Measurements from ENCODE around the gene AFG3L2.
"Not testable (repeated sequence)": the region's sequence is repeated elsewhere in the genome, so short reads cannot be mapped to it uniquely, and the experiment has no call there.

The AFG3L2 gene

DNA sequence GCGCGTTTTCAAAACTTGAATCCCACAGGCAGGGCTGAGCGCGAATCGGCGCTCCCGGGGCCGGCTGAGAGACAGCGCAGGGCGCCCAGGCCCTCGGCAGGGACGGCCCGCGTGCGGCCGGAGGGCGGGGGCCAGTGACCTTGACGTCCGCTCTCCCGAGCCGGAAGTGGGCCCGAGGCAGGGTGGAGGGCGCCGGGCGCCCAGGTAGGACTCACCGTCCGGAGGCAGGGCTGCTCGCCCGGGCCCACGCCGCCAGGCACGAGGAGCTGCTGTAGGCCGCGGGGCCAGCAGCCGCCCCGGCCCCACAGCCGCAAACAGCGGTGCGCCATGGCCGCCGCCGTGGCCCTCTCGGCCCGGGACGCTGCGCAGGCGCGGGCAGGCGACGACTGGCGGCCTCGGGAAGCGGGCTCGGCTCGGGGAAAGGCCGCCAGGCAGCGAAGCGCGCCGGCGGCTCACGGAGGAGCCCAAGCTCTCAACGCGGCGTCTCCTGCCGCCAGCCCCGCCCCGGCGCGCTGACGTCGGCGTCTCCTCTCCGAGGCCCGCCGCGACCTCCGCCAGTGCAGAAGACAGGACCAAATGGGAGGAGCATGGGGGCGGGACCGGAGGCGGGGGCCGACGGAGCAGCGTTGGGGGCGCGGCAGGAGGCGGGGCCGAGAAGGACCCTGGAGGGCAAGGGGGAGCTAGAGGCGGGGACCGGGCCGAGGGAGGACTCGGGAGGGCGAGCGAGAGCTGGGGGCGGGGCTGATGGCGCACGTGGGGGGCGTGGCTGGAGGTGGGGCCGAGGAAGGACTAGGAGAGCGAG, at the start of gene AFG3L2:
Gene AFG3L2, minus strand, starts transcription at position 474 of the 802 bp plus-strand sequence. Its CDS starts 145 bp downstream, at position 329.
- DNase-seq: peak; percentile 100

DNA sequence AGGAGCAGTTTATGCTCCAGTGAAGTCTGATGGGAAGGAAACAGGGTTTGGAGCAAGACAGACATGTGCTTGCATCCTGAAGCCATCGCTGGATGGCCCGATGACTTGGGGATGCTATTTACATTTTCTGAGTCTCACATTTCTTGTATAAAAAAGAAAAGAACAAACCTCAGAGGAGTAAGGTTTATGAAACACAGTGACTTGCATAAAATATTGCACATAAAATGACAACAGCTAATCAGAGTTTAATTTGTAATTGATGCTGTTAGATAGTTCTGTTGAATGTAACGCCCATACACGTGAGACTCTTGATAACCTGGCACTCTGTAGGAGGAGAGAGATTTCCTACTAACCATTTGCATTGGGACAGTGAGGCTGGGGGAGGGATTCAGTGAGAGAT, 47.2 kb upstream of the AFG3L2 start:
- no peak for DNase-seq

- DNase-seq: no peak
Measured at GRCh38 chr18:12423820-12424219, 46.8 kb upstream of the AFG3L2 start.

GRCh38 chr18:12423393-12423792, 46.4 kb upstream of the AFG3L2 start:
- DNase-seq: no peak

DNA sequence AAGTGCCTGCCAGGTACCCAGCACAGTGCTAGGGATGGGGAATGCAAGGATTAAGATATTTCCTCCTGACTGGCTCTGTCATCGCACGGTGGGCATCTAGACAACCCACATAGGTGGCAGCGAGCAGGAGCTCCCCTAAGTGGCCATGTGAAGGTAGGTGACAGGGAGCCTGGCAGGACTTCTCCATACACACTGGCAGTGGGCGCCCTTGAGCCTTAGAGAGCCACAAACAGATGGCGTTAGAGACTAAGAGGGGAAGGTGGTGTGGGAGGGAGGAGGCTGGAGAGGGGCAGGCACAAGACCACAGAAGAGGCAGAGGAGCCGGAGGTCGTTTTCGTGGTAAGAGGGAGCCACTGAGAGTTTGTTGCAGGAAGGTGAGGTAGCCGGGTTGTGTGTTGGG, 45.9 kb upstream of the AFG3L2 start:
- DNase-seq: no peak

GRCh38 chr18:12421732-12422131, 44.7 kb upstream of the AFG3L2 start:
- no peak for DNase-seq

DNA sequence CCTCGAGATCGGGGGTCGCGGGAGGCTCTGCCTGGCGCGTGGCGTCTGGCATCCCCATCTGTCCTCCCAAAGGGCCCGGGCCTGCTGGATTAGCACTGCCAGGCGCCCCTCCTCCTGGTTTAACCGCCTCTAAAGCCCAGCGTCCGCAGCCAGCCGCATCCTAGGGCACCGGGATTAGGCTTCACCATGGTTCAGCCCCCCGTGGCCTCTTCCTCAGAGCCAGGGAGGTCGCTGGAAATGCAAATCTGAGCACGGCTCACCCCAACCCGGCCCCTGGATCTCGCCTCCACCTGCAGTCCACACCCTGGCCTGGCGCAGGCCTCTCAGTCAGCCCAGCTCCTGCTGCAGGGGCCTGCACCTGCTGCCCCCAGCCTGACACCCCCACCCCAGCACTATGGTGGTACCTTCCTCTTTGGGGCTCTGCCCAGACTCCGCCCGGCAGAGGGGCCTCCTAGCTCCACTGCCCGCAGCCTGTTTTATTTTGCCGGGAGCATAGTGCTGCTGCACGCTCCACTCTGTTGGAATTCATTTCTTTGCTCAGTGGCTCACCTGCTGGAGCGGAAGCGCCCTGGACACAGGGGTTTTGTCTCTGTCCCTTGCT, 43.9 kb upstream of the AFG3L2 start:
- no peak for DNase-seq

DNA sequence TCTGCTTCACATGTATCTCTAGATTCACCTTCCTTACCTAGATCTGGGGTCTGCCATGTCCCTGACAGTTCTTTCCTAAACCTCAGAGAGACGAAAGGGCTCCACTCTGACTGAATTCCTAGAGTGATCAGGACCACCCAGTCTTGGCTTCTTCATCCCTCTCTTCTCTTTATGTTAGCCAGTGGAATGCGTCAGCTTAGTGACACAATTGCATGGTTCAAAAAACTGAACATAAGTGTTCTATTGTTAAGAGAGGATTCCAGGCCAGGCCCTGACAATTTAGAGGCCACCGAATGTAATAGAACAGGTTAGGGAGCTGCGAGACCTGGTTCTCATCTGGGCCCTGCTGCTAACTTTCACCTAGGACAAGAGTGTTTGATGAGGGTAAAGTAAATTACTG, 40.7 kb upstream of the AFG3L2 start:
- DNase-seq: no peak

GRCh38 chr18:12416098-12416729, 39.2 kb upstream of the AFG3L2 start:
- DNase-seq: no peak

DNA sequence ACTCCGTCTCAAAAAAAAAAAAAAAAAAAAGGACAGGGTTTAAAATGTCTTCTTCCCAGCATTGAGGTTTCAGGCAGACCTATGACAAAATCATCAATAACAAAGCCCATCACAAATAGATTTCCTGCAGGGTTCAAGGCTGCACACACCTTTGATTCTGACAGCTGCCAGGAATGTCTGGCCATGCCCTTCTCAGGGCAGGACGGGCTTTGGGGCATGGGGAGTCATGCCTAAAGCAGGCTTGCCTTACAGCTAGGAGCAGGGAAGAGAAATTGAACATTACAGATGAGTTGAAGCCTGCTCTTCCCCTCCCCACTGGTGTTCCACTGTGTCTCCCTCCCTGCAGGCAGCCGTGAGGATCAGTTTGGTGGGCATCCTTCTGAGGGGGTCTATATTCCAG, 34.4 kb upstream of the AFG3L2 start:
- DNase-seq: no peak

DNA sequence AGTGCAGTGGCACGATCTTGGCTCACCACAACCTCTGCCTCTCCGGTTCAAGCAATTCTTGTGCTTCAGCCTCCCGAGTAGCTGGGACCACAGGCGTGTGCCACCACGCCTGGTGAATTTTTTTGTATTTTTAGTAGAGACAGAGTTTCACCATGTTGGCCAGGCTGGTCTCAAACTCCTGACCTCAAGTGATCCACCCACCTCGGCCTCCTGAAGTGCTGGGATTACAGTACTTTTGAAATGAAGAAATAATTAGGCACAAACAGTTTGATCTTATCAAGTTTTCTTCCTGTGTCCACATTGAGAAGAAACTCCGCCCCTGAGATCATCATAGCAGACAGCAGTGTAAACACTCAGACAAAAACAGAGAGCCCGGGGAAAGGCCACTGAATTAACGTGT, 33.7 kb upstream of the AFG3L2 start:
- DNase-seq: not testable (repeated sequence)

DNA sequence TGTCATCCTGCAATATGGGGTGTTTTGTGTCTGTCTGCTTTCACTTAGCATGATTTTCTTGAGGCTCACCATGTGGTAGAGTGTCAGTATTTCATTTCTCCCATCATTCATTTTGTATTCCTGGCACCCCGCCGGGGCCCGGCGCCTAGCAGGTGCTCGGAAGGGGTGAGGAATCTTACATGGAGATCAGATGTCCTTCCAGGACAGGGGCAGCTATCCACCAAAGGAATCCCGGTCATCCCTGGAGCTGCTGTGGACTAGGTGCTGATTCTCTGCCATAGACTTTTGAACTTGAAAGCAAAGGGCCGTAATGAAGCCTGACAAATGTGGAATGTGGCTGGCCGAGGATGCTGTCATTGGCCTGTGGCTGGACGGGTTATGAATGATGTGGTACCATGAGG, 33.1 kb upstream of the AFG3L2 start:
- DNase-seq: no peak

DNA sequence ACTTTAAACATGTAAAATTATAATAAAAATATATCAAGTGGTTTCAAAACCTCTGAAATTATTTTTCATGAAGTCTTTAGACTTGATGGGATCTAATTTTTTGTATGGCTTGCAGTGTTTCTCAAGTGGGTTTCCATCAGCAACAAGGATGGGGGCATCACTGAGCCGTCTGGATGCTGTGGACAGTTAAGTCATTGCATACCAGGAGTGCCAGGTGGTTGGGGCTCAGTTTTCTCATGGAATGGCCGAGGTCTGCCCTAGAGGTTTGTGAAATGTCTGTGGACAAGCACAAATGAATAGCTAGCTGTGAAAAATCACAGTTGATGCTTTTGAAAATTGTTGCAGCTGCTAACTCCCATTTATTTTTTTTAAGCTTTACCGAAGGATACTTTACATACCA, 32.4 kb upstream of the AFG3L2 start:
- DNase-seq: no peak

DNA sequence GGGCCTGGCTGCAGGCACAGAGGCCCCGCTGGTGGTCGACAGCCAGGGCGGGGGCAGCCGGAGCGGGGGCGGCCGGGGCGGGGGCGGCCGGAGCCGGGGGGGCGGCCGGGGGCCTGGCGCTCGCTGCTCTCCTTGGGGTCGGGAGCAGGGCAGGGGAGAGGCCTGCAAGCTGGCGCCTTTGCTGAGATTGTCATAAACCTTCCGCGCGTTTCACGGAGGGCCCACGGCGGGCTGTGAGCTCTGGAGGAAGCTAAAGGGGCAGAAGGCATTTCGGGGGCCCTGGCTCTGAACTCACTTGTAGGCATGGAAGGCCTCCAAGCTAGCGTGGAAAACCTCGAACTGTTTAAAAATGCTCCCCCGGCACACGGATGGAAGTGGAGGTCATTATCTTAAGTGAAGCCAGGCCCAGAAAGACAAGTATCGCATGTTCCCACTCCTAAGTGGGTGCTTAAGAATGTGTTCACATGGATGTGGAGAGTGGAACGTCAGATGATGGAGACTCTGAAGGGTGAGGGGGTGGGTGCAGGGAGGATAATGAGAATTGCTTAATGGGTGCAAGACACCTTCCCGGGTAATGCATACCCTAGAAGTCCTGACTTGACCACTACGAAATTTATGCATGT, 31.3 kb upstream of the AFG3L2 start:
- DNase-seq: no peak

GRCh38 chr18:12406371-12407111, 29.5 kb upstream of the AFG3L2 start:
- no peak for DNase-seq

DNA sequence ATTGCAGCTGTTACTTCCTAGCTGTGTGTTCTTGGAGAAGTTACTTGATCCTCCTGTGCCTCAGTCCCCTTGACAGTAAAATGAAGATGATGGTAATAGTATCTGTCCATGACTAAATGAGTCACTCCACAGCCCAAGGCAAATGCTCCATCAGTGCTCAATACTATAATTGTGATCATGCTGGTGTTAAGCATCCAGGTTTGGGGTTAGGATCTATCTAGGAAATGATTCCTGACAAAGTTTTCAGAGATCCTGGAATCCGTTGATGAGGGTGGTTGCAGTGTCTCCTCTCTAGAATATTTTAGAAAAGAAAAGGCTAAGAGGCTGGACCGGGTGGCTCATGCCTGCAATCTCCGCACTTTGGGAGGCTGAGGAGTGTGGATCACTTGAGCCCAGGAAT, 28.0 kb upstream of the AFG3L2 start:
- no peak for DNase-seq

DNA sequence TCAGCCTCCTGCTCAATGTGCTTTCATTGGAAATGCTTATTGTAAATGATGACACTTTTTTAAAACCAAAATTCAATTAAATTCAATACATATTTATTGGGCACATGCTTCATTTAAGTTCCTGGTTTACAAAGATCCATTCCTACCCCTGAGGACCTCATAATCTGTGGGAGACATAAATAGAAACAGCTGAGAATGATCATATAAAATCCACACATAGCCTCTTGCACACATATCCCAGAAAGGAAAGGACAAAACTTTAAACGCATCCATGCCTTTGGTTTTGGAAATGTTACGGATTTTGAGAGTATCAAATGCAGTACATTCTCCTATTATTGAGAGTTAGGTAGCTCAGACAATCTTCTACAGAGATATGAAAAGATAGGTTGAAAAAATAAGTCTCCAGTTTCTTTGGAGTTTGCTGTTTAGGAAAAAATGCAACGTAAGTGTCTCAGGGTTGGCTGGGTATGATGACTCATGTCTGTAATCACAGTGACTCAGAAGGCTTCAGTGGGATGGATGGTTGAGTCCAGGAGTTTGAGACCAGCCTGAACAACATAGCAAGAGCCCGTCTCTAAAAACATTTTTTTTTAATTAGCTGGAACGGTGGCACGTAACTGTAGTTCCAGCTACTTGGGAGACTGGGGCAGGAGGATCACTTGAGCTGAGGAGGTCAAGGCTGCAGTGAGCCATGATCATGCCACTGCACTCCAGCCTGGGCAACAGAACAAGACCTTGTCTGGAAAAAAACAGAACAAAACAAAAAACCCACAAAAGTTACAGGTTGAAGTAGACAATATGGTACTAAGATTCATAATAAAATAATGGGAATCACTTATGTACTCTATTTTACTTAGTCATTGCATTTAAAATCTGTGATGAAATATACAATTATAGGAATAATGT, 26.8 kb upstream of the AFG3L2 start:
- DNase-seq: no peak

DNA sequence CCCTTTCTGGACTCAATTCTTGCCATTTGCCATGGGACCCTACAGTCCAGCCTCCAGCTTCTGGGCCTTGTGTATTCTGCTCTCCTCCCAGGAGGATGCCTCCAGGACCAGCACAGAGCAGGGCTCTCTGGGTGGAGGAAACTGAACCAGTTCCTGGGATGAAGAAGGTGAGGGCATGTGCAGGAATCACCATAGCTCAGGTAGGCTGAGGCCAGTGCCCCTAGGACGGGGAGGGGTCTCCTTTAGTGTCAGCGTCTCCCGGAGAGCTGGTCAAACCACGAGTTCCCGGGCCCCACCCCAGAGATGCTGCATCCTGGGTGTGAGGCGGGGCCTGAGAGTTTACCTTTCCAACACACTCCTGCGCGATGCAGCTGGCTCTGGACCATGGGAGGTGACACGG, 24.9 kb upstream of the AFG3L2 start:
- no peak for DNase-seq

GRCh38 chr18:12399231-12399630, 22.2 kb upstream of the AFG3L2 start:
- no peak for DNase-seq

- DNase-seq: no peak
Measured at GRCh38 chr18:12398625-12399024, 21.6 kb upstream of the AFG3L2 start.

DNA sequence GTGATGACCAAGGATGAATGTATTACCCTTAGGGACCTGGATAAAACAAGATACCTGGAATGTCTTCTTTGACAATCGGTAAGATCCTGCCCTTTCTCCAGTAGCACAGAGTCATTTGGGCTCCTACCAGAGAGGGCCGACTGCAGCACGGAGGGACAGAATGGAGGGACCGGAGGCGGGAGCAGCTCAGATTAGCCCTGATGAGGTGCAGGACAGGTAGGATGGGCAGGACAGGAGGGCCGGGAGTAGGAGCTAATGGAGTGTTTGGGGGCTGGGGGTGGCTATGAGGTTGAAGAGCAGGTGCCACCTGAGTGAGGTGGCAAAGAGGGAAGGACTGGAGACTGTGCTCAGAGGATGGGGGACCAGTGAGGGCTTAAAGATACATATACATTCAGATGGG, 20.8 kb upstream of the AFG3L2 start:
- no peak for DNase-seq

GRCh38 chr18:12397254-12397653, 20.2 kb upstream of the AFG3L2 start:
- DNase-seq: no peak
